ENCODE results near the gene SNX19.
A peak's percentile ranks its signal among the peaks of the same experiment; 100 is the strongest.

Gene SNX19

DNA sequence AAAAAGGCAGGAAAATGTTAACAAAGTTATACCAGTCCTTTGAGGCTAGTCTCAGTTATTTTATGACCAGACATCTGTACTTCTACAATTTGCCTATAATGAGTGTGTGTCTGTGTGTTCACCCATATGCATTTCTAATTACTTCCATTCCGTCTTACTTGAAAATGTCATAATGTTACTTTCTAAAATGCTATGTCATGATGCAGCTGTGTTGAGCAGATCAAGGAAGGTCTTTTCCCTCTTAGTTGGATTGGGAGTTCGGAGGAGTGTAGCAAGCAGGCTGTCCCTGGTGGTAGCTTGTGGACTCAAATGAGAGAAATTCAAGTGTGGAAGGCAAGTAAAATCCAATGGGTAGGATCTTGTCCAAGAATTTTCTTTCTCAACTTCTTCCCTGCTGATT, 3.0 kb downstream of the SNX19 start:
- no peak overlapping the region for H3K27ac ChIP-seq
- TF ChIP-seq CTCF (conservative IDR thresholded peaks at IDR 0.05), result no peak

DNA sequence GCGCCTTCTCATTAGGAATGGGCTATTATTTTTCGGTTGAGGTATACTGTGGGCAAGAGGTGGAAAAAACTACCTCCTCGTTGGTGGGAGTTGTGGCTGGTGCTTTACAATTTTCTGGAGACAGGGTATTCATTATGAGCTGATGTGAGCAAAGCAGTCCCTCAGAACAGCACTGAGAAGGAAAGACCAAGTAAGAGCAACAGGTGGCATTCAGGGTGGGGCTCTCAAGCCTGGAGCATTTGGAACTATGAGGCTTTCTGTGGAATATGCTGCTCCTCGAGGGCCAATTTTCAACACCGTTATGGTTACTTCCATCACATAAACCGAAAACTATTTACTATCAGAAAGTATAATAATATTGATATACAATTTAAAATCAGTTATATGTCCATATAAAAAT, 3.7 kb downstream of the SNX19 start:
- TF ChIP-seq CTCF (conservative IDR thresholded peaks at IDR 0.05), result no peak
- H3K27ac ChIP-seq, result no peak overlapping the region

- no peak overlapping the region for H3K27ac ChIP-seq
- no peak for TF ChIP-seq CTCF (conservative IDR thresholded peaks at IDR 0.05)
Measured at GRCh38 chr11:130911306-130911705, 5.0 kb downstream of the SNX19 start.

DNA sequence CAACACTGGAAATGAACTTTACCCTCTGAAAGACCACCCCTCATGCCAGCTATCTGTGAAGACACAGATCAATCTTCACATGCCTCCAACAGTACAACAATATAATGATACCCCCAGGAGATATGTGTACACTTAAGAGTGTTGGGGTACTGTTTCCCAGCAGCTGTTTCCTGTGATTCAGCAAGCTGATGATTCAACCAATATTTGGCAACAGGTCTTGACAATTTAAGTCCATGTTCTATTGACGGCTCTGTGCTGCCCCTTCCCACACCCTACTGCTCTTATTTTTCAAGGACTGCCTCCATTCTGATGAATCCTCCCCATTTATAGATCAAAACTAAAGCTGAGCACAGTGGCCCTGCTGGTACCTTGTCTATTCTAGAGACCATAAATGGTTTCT, 6.6 kb downstream of the SNX19 start:
- H3K27ac ChIP-seq, result no peak overlapping the region
- TF ChIP-seq CTCF (conservative IDR thresholded peaks at IDR 0.05), result no peak

- peak overlapping the region; percentile 35 for H3K27ac ChIP-seq
- no peak for TF ChIP-seq CTCF (conservative IDR thresholded peaks at IDR 0.05)
Measured at GRCh38 chr11:130908770-130909625, 7.3 kb downstream of the SNX19 start.

DNA sequence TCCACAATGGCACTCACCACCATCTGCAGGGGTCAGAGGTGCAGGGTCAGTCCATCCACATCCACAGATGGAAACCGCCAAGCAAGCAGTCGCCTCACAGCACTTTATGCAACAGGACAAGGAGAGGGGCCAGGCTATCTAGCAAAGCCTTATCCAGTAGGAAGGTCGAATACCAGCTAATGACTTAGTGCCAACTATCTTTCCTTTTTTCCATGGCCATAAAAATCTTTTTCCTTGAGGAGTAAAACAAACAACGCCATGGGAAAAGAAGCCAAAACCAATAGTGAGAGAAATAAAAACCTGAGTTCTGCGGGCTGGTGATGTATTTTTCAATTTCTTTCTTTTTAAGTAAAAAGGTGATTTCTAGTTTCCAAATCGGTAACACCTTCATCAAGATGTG, 8.2 kb downstream of the SNX19 start:
- no peak for TF ChIP-seq CTCF (conservative IDR thresholded peaks at IDR 0.05)
- H3K27ac ChIP-seq, result peak overlapping the region; percentile 35

- no peak for TF ChIP-seq CTCF (conservative IDR thresholded peaks at IDR 0.05)
- peak overlapping the region; percentile 35; the same call in 1 of the 2 replicates for H3K27ac ChIP-seq
Measured at GRCh38 chr11:130907229-130907628, 9.1 kb downstream of the SNX19 start.
